Esophagus (tissue), 2 donors: Measurements from ENCODE around the gene GLYAT. TPM values are rescaled to one million over a fixed set of nuclear protein-coding genes. Genes with fewer than 3 reads are reported as not detected.

Experiments used
- H3K27ac ChIP-seq, 2 donors: one replicate each; pipeline ENCODE4 v1.5.1; 2013; ENCODE audit warnings: low read depth in 2 of 2, mild to moderate bottlenecking in 2 of 2, inconsistent platforms in 1 of 2, low read length in 1 of 2, moderate library complexity in 1 of 2
- H3K27me3 ChIP-seq, 2 donors: one replicate each; pipeline ENCODE4 v1.6.1; 2013; ENCODE audit warnings: low read length in 2 of 2, control low read depth in 1 of 2, mild to moderate bottlenecking in 1 of 2; ENCODE audit not compliant: insufficient read depth in 2 of 2, control insufficient read depth in 1 of 2
- H3K36me3 ChIP-seq, 2 donors: one replicate each; pipeline ENCODE4 v1.6.1; 2013; ENCODE audit warnings: low read length in 1 of 2; ENCODE audit not compliant: control insufficient read depth in 2 of 2, insufficient read depth in 2 of 2
- H3K4me1 ChIP-seq, 2 donors: one replicate each; pipeline ENCODE4 v1.6.1; 2013; ENCODE audit warnings: low read length in 1 of 2; ENCODE audit not compliant: control insufficient read depth in 2 of 2, insufficient read depth in 2 of 2
- H3K4me3 ChIP-seq, 2 donors: one replicate each; pipeline ENCODE4 v1.5.1; 2013; ENCODE audit warnings: low read length in 2 of 2, mild to moderate bottlenecking in 2 of 2, low read depth in 1 of 2, moderate library complexity in 1 of 2
- H3K9me3 ChIP-seq, 2 donors: one replicate each; pipeline ENCODE4 v1.6.1; 2013; ENCODE audit warnings: mild to moderate bottlenecking in 2 of 2, low read depth in 1 of 2, low read length in 1 of 2, moderate library complexity in 1 of 2; ENCODE audit not compliant: control insufficient read depth in 2 of 2, insufficient read depth in 1 of 2
- WGBS, 2 donors: extraction: QIAGEN DNeasy Blood & Tissue Kit; methylation state at CpG; one replicate each; pipeline ENCODE4 v1.1.7; 2013; 5-methylcytosine and 5-hydroxymethylcytosine counted together
- polyA plus RNA-seq, 2 donors: library from polyadenylated mRNA; stranded (reverse); fragments of 200-250 nt; gene quantifications; one replicate each; pipeline ENCODE4 v1.2.3, GENCODE V29; 2013
- donor health status: healthy with polysubstance abuse.
- donor health status: Bipolar disorder and iron deficiency.

GLYAT gene
- polyA plus RNA-seq, 2 donors: not detected

- H3K36me3 ChIP-seq: no peaks in the 10 kb centered on the region
- peaks cover 2 to 4% of the 10 kb centered on the region in 2 donors for H3K9me3 ChIP-seq
- no peaks in the 10 kb centered on the region for H3K4me1 ChIP-seq
- H3K27me3 ChIP-seq: no peaks in the 10 kb centered on the region
- no peak overlapping the region for H3K4me3 ChIP-seq
- H3K27ac ChIP-seq: no peak overlapping the region
Observed at GRCh38 chr11:58744988-58745704, 13.4 kb upstream of the GLYAT start.

GRCh38 chr11:58742981-58743880, 11.5 kb upstream of the GLYAT start:
- 51 to 55% methylated on average over 3 of the region's 3 CpGs for WGBS, 2 donors
- no peak overlapping the region for H3K4me3 ChIP-seq

GRCh38 chr11:58742140-58742539, 10.4 kb upstream of the GLYAT start:
- no peak overlapping the region for H3K27ac ChIP-seq
- no peaks in the 10 kb centered on the region for H3K4me1 ChIP-seq
- H3K27me3 ChIP-seq: no peaks in the 10 kb centered on the region
- no peaks in the 10 kb centered on the region for H3K36me3 ChIP-seq
- 69 to 74% methylated on average over 2 of the region's 2 CpGs for WGBS, 2 donors
- no peak overlapping the region for H3K4me3 ChIP-seq
- peaks cover 2 to 4% of the 10 kb centered on the region in 2 donors for H3K9me3 ChIP-seq

More at GRCh38 chr11:58742981-58743880, 11.5 kb upstream of the GLYAT start:
- Histone ChIP-seq H3K9me3 (peaks cover 2 to 4% of the 10 kb centered on the region in 2 donors), H3K27me3 (no peaks in the 10 kb centered on the region), H3K27ac (no peak overlapping the region), H3K36me3 (no peaks in the 10 kb centered on the region), H3K4me1 (no peaks in the 10 kb centered on the region)

- Histone ChIP-seq H3K27ac (no peak overlapping the region), H3K9me3 (peaks cover 2 to 4% of the 10 kb centered on the region in 2 donors), H3K4me3 (no peak overlapping the region), H3K27me3 (no peaks in the 10 kb centered on the region), H3K36me3 (no peaks in the 10 kb centered on the region), H3K4me1 (no peaks in the 10 kb centered on the region)
- 70 to 83% methylated on average over 1 of the region's 1 CpG for WGBS, 2 donors
Observed at GRCh38 chr11:58741127-58741526, 9.4 kb upstream of the GLYAT start.

GRCh38 chr11:58740447-58740846, 8.7 kb upstream of the GLYAT start:
- Histone ChIP-seq H3K36me3 (no peaks in the 10 kb centered on the region), H3K4me3 (no peak overlapping the region), H3K27ac (no peak overlapping the region), H3K4me1 (no peaks in the 10 kb centered on the region), H3K27me3 (no peaks in the 10 kb centered on the region), H3K9me3 (peaks cover 2 to 4% of the 10 kb centered on the region in 2 donors)
- WGBS, 2 donors: 72 to 76% methylated on average over 4 of the region's 4 CpGs

- no peaks in the 10 kb centered on the region for H3K4me1 ChIP-seq
- WGBS, 2 donors: 76% methylated on average over 3 of the region's 3 CpGs
- no peak overlapping the region for H3K4me3 ChIP-seq
- H3K27ac ChIP-seq: no peak overlapping the region
- peaks cover 2 to 4% of the 10 kb centered on the region in 2 donors for H3K9me3 ChIP-seq
- no peaks in the 10 kb centered on the region for H3K27me3 ChIP-seq
- H3K36me3 ChIP-seq: no peaks in the 10 kb centered on the region
Observed at GRCh38 chr11:58739725-58740430, 8.1 kb upstream of the GLYAT start.

GRCh38 chr11:58734681-58735490, 3.1 kb upstream of the GLYAT start:
- Histone ChIP-seq H3K27ac (no peak overlapping the region), H3K36me3 (no peaks in the 10 kb centered on the region), H3K4me3 (no peak overlapping the region), H3K9me3 (no peaks in the 10 kb centered on the region), H3K27me3 (no peaks in the 10 kb centered on the region), H3K4me1 (no peaks in the 10 kb centered on the region)
- 61 to 66% methylated on average over 4 of the region's 4 CpGs for WGBS, 2 donors

GRCh38 chr11:58730507-58731089, 1.1 kb downstream of the GLYAT start:
- H3K4me1 ChIP-seq: no peaks in the 10 kb centered on the region
- H3K27me3 ChIP-seq: no peaks in the 10 kb centered on the region
- H3K4me3 ChIP-seq: no peak overlapping the region
- no peaks in the 10 kb centered on the region for H3K36me3 ChIP-seq
- H3K27ac ChIP-seq: no peak overlapping the region
- no peaks in the 10 kb centered on the region for H3K9me3 ChIP-seq

GRCh38 chr11:58727415-58727797, 4.3 kb downstream of the GLYAT start:
- no peaks in the 10 kb centered on the region for H3K36me3 ChIP-seq
- H3K4me3 ChIP-seq: no peak overlapping the region
- H3K27me3 ChIP-seq: no peaks in the 10 kb centered on the region
- 80 to 84% methylated on average over 2 of the region's 2 CpGs for WGBS, 2 donors
- H3K9me3 ChIP-seq: no peaks in the 10 kb centered on the region
- H3K27ac ChIP-seq: no peak overlapping the region
- no peaks in the 10 kb centered on the region for H3K4me1 ChIP-seq
